HepG2 (cell line): ENCODE results near the gene MS4A6E. TPM values are rescaled to one million over a fixed set of nuclear protein-coding genes. Genes with fewer than 3 reads are reported as not detected.

Source experiments
- ATAC-seq: fragments of 200-7000 bp; cut with Tn5 transposase; 3 replicates; pipeline ENCODE4 v1.9.1; 2020; ENCODE audit warnings: mild to moderate bottlenecking, moderate library complexity
- BruUV-seq: library from RNA; stranded (reverse); fragments of 400-500 nt; replicated peaks from 2 replicates; lab custom pipeline; 2021; lab: Mats Ljungman, UMichigan
- CTCF ChIA-PET: fragments of 300-600 bp; formaldehyde crosslinking; extraction: SDS; loops from one replicate; lab custom pipeline; 2021; ENCODE audit warnings: low total read pairs, inconsistent platforms, low intra/inter-chr PET ratio; lab: Yijun Ruan, JAX
- POLR2A ChIA-PET: fragments of 350-600 bp; sonication (Branson Sonifier 250); formaldehyde crosslinking; loops from one replicate; lab custom pipeline; 2020; ENCODE audit warnings: antibody characterized with exemption, inconsistent platforms; lab: Yijun Ruan, JAX
- DNase-seq: peaks from one replicate; pipeline ENCODE4 v3.0.0-alpha.2; 2015; ENCODE audit warnings: low spot score
- FAIRE-seq: peaks from 3 replicates; lab custom pipeline; 2011; peaks lifted over from hg19 to GRCh38; lab: Jason Lieb, UNC
- H2AFZ ChIP-seq: one replicate; pipeline ENCODE4 v1.6.1; 2011; ENCODE audit warnings: low read length, inconsistent platforms
- H3K27ac ChIP-seq: fragments of 300-600 bp; 3 replicates; pipeline ENCODE4 v1.8.0; 2011; ENCODE audit warnings: mixed run types, mild to moderate bottlenecking, mixed read lengths, low read length, inconsistent platforms; ENCODE audit not compliant: insufficient read depth; ENCODE audit errors: extremely low read length
- H3K27me3 ChIP-seq, 2 experiments: fragments of 200-600 bp in 1 of 2; 2 replicates in 1 of 2; 3 replicates in 1 of 2; pipeline versions ENCODE4 v1.6.0 to v1.8.0; 2011; ENCODE audit warnings: low read length in 2 of 2, mild to moderate bottlenecking in 2 of 2, moderate library complexity in 2 of 2, inconsistent platforms in 1 of 2; ENCODE audit not compliant: insufficient read depth in 2 of 2, control insufficient read depth in 1 of 2
- H3K36me3 ChIP-seq, 2 experiments: fragments of 200-600 bp in 1 of 2; replicated peaks in 1 of 2; 2 replicates in 1 of 2; 3 replicates in 1 of 2; pipeline versions ENCODE4 v1.5.1 to v1.8.0; 2011; ENCODE audit warnings: low read length in 2 of 2, inconsistent platforms in 1 of 2; ENCODE audit not compliant: insufficient read depth in 2 of 2, control insufficient read depth in 1 of 2
- H3K4me1 ChIP-seq: 2 replicates; pipeline ENCODE4 v1.5.1; 2012; ENCODE audit warnings: low read length, inconsistent platforms; ENCODE audit not compliant: insufficient read depth
- H3K4me2 ChIP-seq: 2 replicates; pipeline ENCODE4 v1.6.0; 2011; ENCODE audit warnings: low read depth, low read length, inconsistent platforms
- H3K4me3 ChIP-seq, 3 experiments: fragments of 200-600 bp in 1 of 3; sonication (generic), shearing (Covaris generic) in 1 of 3; replicated peaks in 1 of 3; 2 replicates each; pipeline ENCODE4 v1.5.1; 2011 to 2016; ENCODE audit warnings: low read length in 3 of 3, inconsistent platforms in 2 of 3, low read depth in 2 of 3, mild to moderate bottlenecking in 2 of 3, control low read depth in 1 of 3, mixed read lengths in 1 of 3; ENCODE audit not compliant: insufficient read depth in 1 of 3
- H3K79me2 ChIP-seq: one replicate; pipeline ENCODE4 v1.6.1; 2011; ENCODE audit warnings: low read length, inconsistent platforms; ENCODE audit not compliant: insufficient read depth
- H3K9ac ChIP-seq: 2 replicates; pipeline ENCODE4 v1.6.0; 2011; ENCODE audit warnings: mild to moderate bottlenecking, low read depth, low read length, inconsistent platforms; ENCODE audit not compliant: insufficient read depth
- H3K9me3 ChIP-seq: 2 replicates; pipeline ENCODE4 v1.5.1; 2012; ENCODE audit warnings: mild to moderate bottlenecking, low read length
- H4K20me1 ChIP-seq: 2 replicates; pipeline ENCODE4 v1.6.0; 2011; ENCODE audit warnings: inconsistent platforms, mild to moderate bottlenecking, low read length, moderate library complexity; ENCODE audit not compliant: insufficient read depth
- ASH2L ChIP-seq: fragments of 300-600, 200-600 bp; sonication (generic); IDR thresholded peaks from 2 replicates; pipeline ENCODE4 v1.7.0; 2017; ENCODE audit warnings: low read depth, mild to moderate bottlenecking, moderate library complexity, mixed read lengths, low read length; ENCODE audit not compliant: insufficient read length
- ATM ChIP-seq: fragments of 450-650 bp; IDR thresholded peaks from 2 replicates; pipeline ENCODE4 v1.7.1; 2017; ENCODE audit warnings: mild to moderate bottlenecking, borderline replicate concordance
- CBFB ChIP-seq: sonication (generic); formaldehyde crosslinking; IDR thresholded peaks from 2 replicates; pipeline ENCODE4 v1.4.0; 2020; ENCODE audit warnings: missing genetic modification reagents
- FLYWCH1 ChIP-seq: sonication (generic); formaldehyde crosslinking; IDR thresholded peaks from 2 replicates; pipeline ENCODE4 v1.8.1; 2023; ENCODE audit warnings: mild to moderate bottlenecking, missing genetic modification reagents
- HMGA1 ChIP-seq: sonication (generic); formaldehyde crosslinking; conservative IDR thresholded peaks from 2 replicates; pipeline ENCODE4 v1.4.0; 2020; ENCODE audit warnings: missing genetic modification reagents
- MATR3 ChIP-seq: sonication (generic); formaldehyde crosslinking; IDR thresholded peaks from 2 replicates; pipeline ENCODE4 v1.4.0; 2020; ENCODE audit warnings: missing genetic modification reagents
- MBD4 ChIP-seq: IDR thresholded peaks from 2 replicates; pipeline ENCODE4 v1.6.1; 2012; ENCODE audit warnings: low read length, inconsistent platforms, borderline replicate concordance
- MXD4 ChIP-seq: IDR thresholded peaks from 2 replicates; pipeline ENCODE4 v1.6.1; 2016; ENCODE audit warnings: mild to moderate bottlenecking, missing biosample characterization, missing genetic modification reagents
- REPIN1 ChIP-seq: sonication (generic); formaldehyde crosslinking; IDR thresholded peaks from 2 replicates; pipeline ENCODE4 v1.8.0; 2022; ENCODE audit warnings: missing genetic modification reagents, low read depth, mild to moderate bottlenecking, borderline replicate concordance
- RFX3 ChIP-seq: IDR thresholded peaks from 2 replicates; pipeline ENCODE4 v1.6.1; 2016; ENCODE audit warnings: missing biosample characterization, missing genetic modification reagents
- RNF2 ChIP-seq: fragments of 450-650 bp; conservative IDR thresholded peaks from 2 replicates; pipeline ENCODE4 v1.6.1; 2016; ENCODE audit warnings: low read depth
- SETDB1 ChIP-seq: sonication (generic); formaldehyde crosslinking; IDR thresholded peaks from 2 replicates; pipeline ENCODE4 v1.5.1; 2020; ENCODE audit warnings: missing genetic modification reagents, mild to moderate bottlenecking, borderline replicate concordance
- TEAD2 ChIP-seq: sonication (generic); formaldehyde crosslinking; IDR thresholded peaks from 2 replicates; pipeline ENCODE4 v1.9.0; 2021; ENCODE audit warnings: missing genetic modification reagents
- ZNF33B ChIP-seq: sonication (generic); formaldehyde crosslinking; IDR thresholded peaks from 2 replicates; pipeline ENCODE4 v1.5.1; 2020; ENCODE audit warnings: mild to moderate bottlenecking, missing genetic modification reagents
- ZNF503 ChIP-seq: sonication (generic); formaldehyde crosslinking; IDR thresholded peaks from 2 replicates; pipeline ENCODE4 v1.4.0; 2020; ENCODE audit warnings: missing genetic modification reagents
- ZNF558 ChIP-seq: sonication (generic); formaldehyde crosslinking; IDR thresholded peaks from 2 replicates; pipeline ENCODE4 v1.9.0; 2022; ENCODE audit warnings: mild to moderate bottlenecking, missing genetic modification reagents, borderline replicate concordance
- ZNF724P ChIP-seq: sonication (generic); formaldehyde crosslinking; IDR thresholded peaks from 2 replicates; pipeline ENCODE4 v1.8.0; 2022; ENCODE audit warnings: missing genetic modification reagents, borderline replicate concordance
- ZSCAN29 ChIP-seq: sonication (generic); formaldehyde crosslinking; conservative IDR thresholded peaks from 2 replicates; pipeline ENCODE4 v1.4.0; 2020; ENCODE audit warnings: mild to moderate bottlenecking, missing genetic modification reagents
- WGBS: methylation state at CpG from one replicate; pipeline ENCODE4 v1.1.6; 2017; ENCODE audit warnings: low lambda C conversion rate; 5-methylcytosine and 5-hydroxymethylcytosine counted together
- in situ Hi-C: cut with HindIII; loops from 2 replicates; pipeline ENCODE4 v1.10.0; 2017; ENCODE audit warnings: low pct_unique_long_range_greater_than_20kb; ENCODE audit not compliant: extremely low pct_ligation_motif_present
- intact Hi-C: fragments of 100-400 bp; cut with micrococcal nuclease; formaldehyde crosslinking; loops from one replicate; pipeline ENCODE4 v1.10.0; 2022; ENCODE audit not compliant: unreplicated experiment
- polyA plus RNA-seq, 8 experiments: library from polyadenylated mRNA; depleted of rRNA in 3 of 8; stranded (reverse) in 7 of 8; unstranded in 1 of 8; fragments of >200 nt; fragmentation: Illumina TruSeq in 4 of 8; extraction: Trizol in 4 of 8; gene quantifications; 2 replicates each; pipeline versions ENCODE4 v1.2.1 to v1.2.3, GENCODE V29; 2011 to 2016; ENCODE audit warnings: low read depth in 4 of 8, missing spikeins in 1 of 8, mixed read lengths in 1 of 8; ENCODE audit not compliant: insufficient read depth in 1 of 8
- total RNA-seq, 5 experiments: library from RNA; depleted of rRNA; stranded (reverse); fragments of >200 nt; fragmentation: Illumina TruSeq; extraction: Trizol; gene quantifications; 2 replicates each; pipeline ENCODE4 v1.2.3, GENCODE V29; 2016; ENCODE audit warnings: low read depth in 1 of 5
- TF ChIP-seq, protein P1 (sequence below): sonication (generic); formaldehyde crosslinking; conservative IDR thresholded peaks from 2 replicates; pipeline ENCODE4 v1.4.0; 2020; ENCODE audit warnings: missing genetic modification reagents
- TF ChIP-seq, protein P2 (sequence below): sonication (generic); formaldehyde crosslinking; IDR thresholded peaks from 2 replicates; pipeline ENCODE4 v1.5.0; 2020; ENCODE audit warnings: mild to moderate bottlenecking, missing genetic modification reagents

The MS4A6E gene
- total and polyA plus RNA-seq, 2 of the 13 experiments (the other 11 are each of a cell fraction or from before 2014, with no cell fraction given) = not detected

- POLR2A ChIA-PET = no interaction called here
- no peak overlapping the region for H3K4me3 ChIP-seq
- H3K27ac ChIP-seq = no peak overlapping the region
- TF ChIP-seq MBD4 = no peak
- TF ChIP-seq ASH2L = no peak
- no peak for TF ChIP-seq SETDB1
- no peak for TF ChIP-seq HMGA1 (CRISPR knock-in tag)
- no peak for TF ChIP-seq ZNF503 (CRISPR knock-in tag)
- TF ChIP-seq ATM = no peak
- TF ChIP-seq ZNF558 (CRISPR knock-in tag) = no peak
- no peak for TF ChIP-seq ZSCAN29 (CRISPR knock-in tag)
- TF ChIP-seq MXD4 (CRISPR knock-in tag) = no peak
- TF ChIP-seq, protein P1, sequence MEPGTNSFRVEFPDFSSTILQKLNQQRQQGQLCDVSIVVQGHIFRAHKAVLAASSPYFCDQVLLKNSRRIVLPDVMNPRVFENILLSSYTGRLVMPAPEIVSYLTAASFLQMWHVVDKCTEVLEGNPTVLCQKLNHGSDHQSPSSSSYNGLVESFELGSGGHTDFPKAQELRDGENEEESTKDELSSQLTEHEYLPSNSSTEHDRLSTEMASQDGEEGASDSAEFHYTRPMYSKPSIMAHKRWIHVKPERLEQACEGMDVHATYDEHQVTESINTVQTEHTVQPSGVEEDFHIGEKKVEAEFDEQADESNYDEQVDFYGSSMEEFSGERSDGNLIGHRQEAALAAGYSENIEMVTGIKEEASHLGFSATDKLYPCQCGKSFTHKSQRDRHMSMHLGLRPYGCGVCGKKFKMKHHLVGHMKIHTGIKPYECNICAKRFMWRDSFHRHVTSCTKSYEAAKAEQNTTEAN = no peak
- TF ChIP-seq, protein P2, sequence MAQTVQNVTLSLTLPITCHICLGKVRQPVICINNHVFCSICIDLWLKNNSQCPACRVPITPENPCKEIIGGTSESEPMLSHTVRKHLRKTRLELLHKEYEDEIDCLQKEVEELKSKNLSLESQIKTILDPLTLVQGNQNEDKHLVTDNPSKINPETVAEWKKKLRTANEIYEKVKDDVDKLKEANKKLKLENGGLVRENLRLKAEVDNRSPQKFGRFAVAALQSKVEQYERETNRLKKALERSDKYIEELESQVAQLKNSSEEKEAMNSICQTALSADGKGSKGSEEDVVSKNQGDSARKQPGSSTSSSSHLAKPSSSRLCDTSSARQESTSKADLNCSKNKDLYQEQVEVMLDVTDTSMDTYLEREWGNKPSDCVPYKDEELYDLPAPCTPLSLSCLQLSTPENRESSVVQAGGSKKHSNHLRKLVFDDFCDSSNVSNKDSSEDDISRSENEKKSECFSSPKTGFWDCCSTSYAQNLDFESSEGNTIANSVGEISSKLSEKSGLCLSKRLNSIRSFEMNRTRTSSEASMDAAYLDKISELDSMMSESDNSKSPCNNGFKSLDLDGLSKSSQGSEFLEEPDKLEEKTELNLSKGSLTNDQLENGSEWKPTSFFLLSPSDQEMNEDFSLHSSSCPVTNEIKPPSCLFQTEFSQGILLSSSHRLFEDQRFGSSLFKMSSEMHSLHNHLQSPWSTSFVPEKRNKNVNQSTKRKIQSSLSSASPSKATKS = no peak
- no peak for TF ChIP-seq RNF2
- TF ChIP-seq TEAD2 (CRISPR knock-in tag) = no peak
- TF ChIP-seq FLYWCH1 (CRISPR knock-in tag) = no peak
- TF ChIP-seq ZNF33B = no peak
- TF ChIP-seq CBFB (CRISPR knock-in tag) = no peak
- no peak for TF ChIP-seq RFX3 (CRISPR knock-in tag)
- TF ChIP-seq REPIN1 = no peak
- no peak for TF ChIP-seq MATR3
- TF ChIP-seq ZNF724P = no peak
- TF ChIP-seq, all 625 proteins: peak for 0
- Histone ChIP-seq H3K79me2 (no peaks in the 10 kb centered on the region), H3K9me3 (no peaks in the 10 kb centered on the region), H3K9ac (no peak overlapping the region), H3K4me1 (peaks cover 11% of the 10 kb centered on the region), H4K20me1 (no peaks in the 10 kb centered on the region), H2AFZ (no peak overlapping the region), H3K36me3 (no peaks in the 10 kb centered on the region), H3K4me2 (no peak overlapping the region), H3K27me3 (peaks cover 0 to 5% of the 10 kb centered on the region in 2 experiments; a peak in 2 of 5 replicates)
- intact Hi-C loops (no loop called here), in situ Hi-C loops (no loop called here)
- no peak for ATAC-seq
- no TSS peak for BruUV-seq
- CTCF ChIA-PET = no interaction called here
- DNase-seq = no peak
- 1% methylated on average over 2 of the region's 2 CpGs for WGBS
- FAIRE-seq = no peak
Observed at GRCh38 chr11:60367009-60367408, 40.0 kb downstream of the MS4A6E start.
